ENCODE measurements around the gene NMUR1.

NMUR1 gene

GRCh38 chr2:231549446-231550239 is 19.4 kb upstream of the NMUR1 start:
- no peak for DNase-seq

- no peak for DNase-seq
These were observed 18.5 kb upstream of the NMUR1 start for GRCh38 chr2:231548752-231549151.

GRCh38 chr2:231547315-231548110 is 17.3 kb upstream of the NMUR1 start:
- DNase-seq, result no peak

GRCh38 chr2:231546014-231546715 is 15.9 kb upstream of the NMUR1 start:
- DNase-seq, result no peak

- DNase-seq, result no peak
These were observed 15.1 kb upstream of the NMUR1 start for GRCh38 chr2:231545105-231545902.

- no peak for DNase-seq
These were observed 11.9 kb upstream of the NMUR1 start for GRCh38 chr2:231542136-231542535.

- no peak for DNase-seq
These were observed 11.4 kb upstream of the NMUR1 start for GRCh38 chr2:231541645-231542044.

GRCh38 chr2:231539991-231540390 is 9.7 kb upstream of the NMUR1 start:
- no peak for DNase-seq

- no peak for DNase-seq
These were observed 5.7 kb upstream of the NMUR1 start for GRCh38 chr2:231535961-231536360.

- no peak for DNase-seq
These were observed 3.5 kb upstream of the NMUR1 start for GRCh38 chr2:231533777-231534125.

- no peak for DNase-seq
These were observed 3.0 kb upstream of the NMUR1 start for GRCh38 chr2:231533086-231533776.

GRCh38 chr2:231532756-231533035 is 2.5 kb upstream of the NMUR1 start:
- DNase-seq, result no peak

- no peak for DNase-seq
These were observed 1.9 kb upstream of the NMUR1 start for GRCh38 chr2:231531883-231532755.

GRCh38 chr2:231531466-231531865 is 1.2 kb upstream of the NMUR1 start:
- no peak for DNase-seq

GRCh38 chr2:231528636-231529030 is 1.6 kb downstream of the NMUR1 start:
- DNase-seq, result no peak

- no peak for DNase-seq
These were observed 2.1 kb downstream of the NMUR1 start for GRCh38 chr2:231527955-231528635.

- DNase-seq, result no peak
These were observed 3.2 kb downstream of the NMUR1 start for GRCh38 chr2:231527091-231527395.

GRCh38 chr2:231526341-231527090 is 3.7 kb downstream of the NMUR1 start:
- no peak for DNase-seq

GRCh38 chr2:231525248-231526163 is 4.7 kb downstream of the NMUR1 start:
- no peak for DNase-seq
